Sigmoid colon (tissue), 7 donors: ENCODE measurements around the gene KCTD1. TPM values are rescaled to one million over a fixed set of nuclear protein-coding genes. Genes with fewer than 3 reads are reported as not detected.

Experiments used
- DNase-seq: peaks from one replicate; pipeline ENCODE4 v3.0.0-alpha.2; 2019
- H3K27ac ChIP-seq, 4 donors: fragments of 200-600 bp; sonication (generic); one replicate each; pipeline ENCODE4 v1.5.1; 2016 to 2019; ENCODE audit warnings: mild to moderate bottlenecking in 1 of 4
- H3K27me3 ChIP-seq, 3 donors: fragments of 200-600 bp; sonication (generic); one replicate each; pipeline ENCODE4 v1.5.1; 2019; ENCODE audit warnings: mild to moderate bottlenecking in 1 of 3
- H3K36me3 ChIP-seq, 4 donors: fragments of 200-600 bp; sonication (generic); one replicate each; pipeline ENCODE4 v1.5.1; 2016 to 2019
- H3K4me1 ChIP-seq, 4 donors: fragments of 200-600 bp; sonication (generic); one replicate each; pipeline ENCODE4 v1.5.1; 2017 to 2019
- H3K4me3 ChIP-seq, 4 donors: fragments of 200-600 bp; sonication (generic); one replicate each; pipeline ENCODE4 v1.5.1; 2017 to 2019; ENCODE audit warnings: mild to moderate bottlenecking in 2 of 4, moderate library complexity in 1 of 4
- H3K9me3 ChIP-seq, 4 donors: fragments of 200-600 bp in 3 of 4; sonication (generic) in 3 of 4; one replicate each; pipeline versions ENCODE4 v1.5.1 to v1.6.1; 2013 to 2019
- EP300 ChIP-seq, 4 donors: sonication (generic); formaldehyde crosslinking; IDR thresholded peaks; one replicate each; pipeline ENCODE4 v1.6.1; 2017; ENCODE audit warnings: antibody characterized with exemption in 4 of 4
- POLR2A ChIP-seq, 2 donors: fragments of 450-650 bp; IDR thresholded peaks; one replicate each; pipeline ENCODE4 v1.6.1; 2016; ENCODE audit warnings: antibody characterized with exemption in 2 of 2, mild to moderate bottlenecking in 2 of 2, moderate library complexity in 2 of 2
- POLR2AphosphoS5 ChIP-seq, 4 donors: sonication (generic); formaldehyde crosslinking; IDR thresholded peaks; one replicate each; pipeline ENCODE4 v1.6.1; 2017; ENCODE audit warnings: antibody characterized with exemption in 4 of 4
- WGBS, 2 donors: extraction: QIAGEN DNeasy Blood & Tissue Kit; methylation state at CpG; one replicate each; pipeline ENCODE4 v1.1.7; 2013; 5-methylcytosine and 5-hydroxymethylcytosine counted together
- intact Hi-C: fragments of 100-400 bp; cut with DNase I; formaldehyde crosslinking; loops from one replicate; pipeline ENCODE4 v1.15.1; 2023
- polyA plus RNA-seq, 3 donors: library from polyadenylated mRNA; stranded (reverse); fragments of 200-250 nt; gene quantifications; one replicate each; pipeline ENCODE4 v1.2.3, GENCODE V29; 2013
- total RNA-seq, 4 donors: library from RNA; depleted of rRNA; stranded (reverse); fragments of >200 nt; gene quantifications; one replicate each; pipeline ENCODE4 v1.1.0, GENCODE V29; 2016
- TF ChIP-seq, protein P1 (sequence below), 4 experiments: fragments of 450-650 bp in 3 of 4; fragments of 200-600 bp in 1 of 4; IDR thresholded peaks; one replicate each; pipeline ENCODE4 v1.5.1; 2016 to 2019; ENCODE audit warnings: antibody characterized with exemption in 4 of 4, mild to moderate bottlenecking in 3 of 4, moderate library complexity in 2 of 4
- donor health status: healthy with polysubstance abuse.
- donor health status: Bipolar disorder and iron deficiency.
- donor health status: healthy.

The KCTD1 gene
- total and polyA plus RNA-seq, 7 donors = 3.4 to 22.4 (median 10.9) TPM

DNA sequence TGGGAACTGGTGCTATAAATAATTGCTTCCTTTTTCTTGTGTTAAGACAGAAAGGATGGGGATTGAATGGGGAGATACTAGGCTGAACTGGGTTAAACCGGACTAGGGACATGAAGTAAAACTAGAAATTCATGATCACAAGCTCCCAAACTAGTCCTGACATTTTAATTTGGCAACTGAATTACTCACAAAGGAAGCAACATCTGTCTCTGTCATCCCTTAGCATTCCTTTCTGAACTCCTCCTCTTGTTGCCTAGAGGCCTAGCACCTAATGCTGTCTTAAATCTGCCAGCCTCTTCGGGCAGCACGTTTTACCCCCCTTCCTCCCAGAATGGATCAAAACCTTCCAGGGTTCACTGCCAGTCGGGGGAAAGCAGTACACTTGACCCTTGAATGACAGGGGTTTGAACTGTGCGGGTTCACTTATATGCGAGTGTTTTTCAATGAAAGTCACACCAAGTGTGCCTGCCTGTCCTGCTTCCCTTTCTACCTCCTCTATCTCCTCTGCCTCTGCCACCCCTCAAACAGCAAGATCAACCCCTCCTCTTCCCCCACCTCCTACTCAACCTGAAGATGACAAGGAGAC is 8.2 kb downstream of the KCTD1 start:
- TF ChIP-seq POLR2AphosphoS5 (IDR thresholded peaks at IDR 0.05) (no peak), EP300 (IDR thresholded peaks at IDR 0.05) (no peak), POLR2A (IDR thresholded peaks at IDR 0.05) (no peak)
- TF ChIP-seq, protein P1, sequence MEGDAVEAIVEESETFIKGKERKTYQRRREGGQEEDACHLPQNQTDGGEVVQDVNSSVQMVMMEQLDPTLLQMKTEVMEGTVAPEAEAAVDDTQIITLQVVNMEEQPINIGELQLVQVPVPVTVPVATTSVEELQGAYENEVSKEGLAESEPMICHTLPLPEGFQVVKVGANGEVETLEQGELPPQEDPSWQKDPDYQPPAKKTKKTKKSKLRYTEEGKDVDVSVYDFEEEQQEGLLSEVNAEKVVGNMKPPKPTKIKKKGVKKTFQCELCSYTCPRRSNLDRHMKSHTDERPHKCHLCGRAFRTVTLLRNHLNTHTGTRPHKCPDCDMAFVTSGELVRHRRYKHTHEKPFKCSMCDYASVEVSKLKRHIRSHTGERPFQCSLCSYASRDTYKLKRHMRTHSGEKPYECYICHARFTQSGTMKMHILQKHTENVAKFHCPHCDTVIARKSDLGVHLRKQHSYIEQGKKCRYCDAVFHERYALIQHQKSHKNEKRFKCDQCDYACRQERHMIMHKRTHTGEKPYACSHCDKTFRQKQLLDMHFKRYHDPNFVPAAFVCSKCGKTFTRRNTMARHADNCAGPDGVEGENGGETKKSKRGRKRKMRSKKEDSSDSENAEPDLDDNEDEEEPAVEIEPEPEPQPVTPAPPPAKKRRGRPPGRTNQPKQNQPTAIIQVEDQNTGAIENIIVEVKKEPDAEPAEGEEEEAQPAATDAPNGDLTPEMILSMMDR (IDR thresholded peaks at IDR 0.05) = no peak
- H3K27ac ChIP-seq = no peak overlapping the region
- H3K36me3 ChIP-seq = no peaks in the 10 kb centered on the region
- 77 to 87% methylated on average over 6 of the region's 6 CpGs for WGBS, 2 donors
- no peak for DNase-seq
- H3K27me3 ChIP-seq = no peaks in the 10 kb centered on the region
- peaks cover 0 to 17% (median 1%) of the 10 kb centered on the region in 4 donors for H3K4me1 ChIP-seq
- H3K4me3 ChIP-seq = no peak overlapping the region
- no peaks in the 10 kb centered on the region for H3K9me3 ChIP-seq
- intact Hi-C loops = loop anchor here (10.0 kb wide), 2 partner anchors 155 to 445 kb away; partner anchors contain the start of gene SS18

DNA sequence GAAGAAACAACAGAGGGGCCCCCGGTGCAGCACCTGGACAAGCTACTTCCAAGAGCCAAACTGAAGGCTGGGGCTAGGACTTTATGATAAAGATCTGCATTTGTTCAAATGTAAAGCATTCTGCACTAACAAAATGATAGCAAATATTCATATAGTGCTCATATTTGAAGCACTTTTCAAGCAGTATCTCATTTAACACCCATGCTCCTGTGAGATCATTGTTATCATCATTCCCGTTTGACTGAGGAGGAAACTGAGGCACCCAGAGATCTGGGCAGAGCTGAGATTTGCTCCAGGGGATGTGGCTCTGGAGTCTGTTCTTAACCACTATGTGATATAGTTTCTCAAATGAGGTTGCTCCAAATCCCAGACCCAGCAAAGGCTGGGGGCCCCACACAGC is 9.8 kb downstream of the KCTD1 start:
- Histone ChIP-seq H3K9me3 (no peaks in the 10 kb centered on the region), H3K27me3 (no peaks in the 10 kb centered on the region), H3K4me3 (no peak overlapping the region), H3K4me1 (peaks cover 0 to 9% (median 0%) of the 10 kb centered on the region in 4 donors), H3K27ac (no peak overlapping the region), H3K36me3 (no peaks in the 10 kb centered on the region)
- WGBS, 2 donors = 89% methylated on average over 2 of the region's 2 CpGs
- no peak for TF ChIP-seq POLR2AphosphoS5 (IDR thresholded peaks at IDR 0.05)
- TF ChIP-seq EP300 (IDR thresholded peaks at IDR 0.05) = no peak
- TF ChIP-seq, protein P1 (IDR thresholded peaks at IDR 0.05) = no peak
- TF ChIP-seq POLR2A (IDR thresholded peaks at IDR 0.05) = no peak
- DNase-seq = no peak
- intact Hi-C loops = no loop called here

DNA sequence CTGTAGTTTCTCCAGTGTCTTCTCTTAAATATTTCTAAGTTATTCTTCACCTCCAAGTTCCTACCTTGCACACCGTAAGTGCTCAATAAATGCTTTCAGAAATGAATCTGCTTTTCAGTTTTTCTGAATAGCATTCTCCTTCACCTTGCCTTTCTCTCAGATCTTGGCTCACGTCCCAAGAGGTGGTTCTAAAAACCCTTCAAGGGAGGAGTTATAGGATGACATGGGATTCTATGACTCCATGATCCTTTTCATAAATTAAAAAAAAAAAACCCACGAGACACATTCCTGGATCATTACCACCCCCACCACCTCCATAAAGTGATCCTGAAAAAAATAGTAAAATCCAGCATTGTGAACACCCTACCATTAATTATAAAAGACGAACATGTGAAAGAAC is 11.7 kb downstream of the KCTD1 start:
- TF ChIP-seq, protein P1 (IDR thresholded peaks at IDR 0.05) = no peak
- TF ChIP-seq EP300 (IDR thresholded peaks at IDR 0.05) (no peak), POLR2AphosphoS5 (IDR thresholded peaks at IDR 0.05) (no peak), POLR2A (IDR thresholded peaks at IDR 0.05) (no peak)
- WGBS, 2 donors = 91% methylated on average over 4 of the region's 4 CpGs
- no peak for DNase-seq
- H3K27ac ChIP-seq = no peak overlapping the region
- no peak overlapping the region for H3K4me3 ChIP-seq
- no peaks in the 10 kb centered on the region for H3K9me3 ChIP-seq
- no peaks in the 10 kb centered on the region for H3K36me3 ChIP-seq
- no peaks in the 10 kb centered on the region for H3K27me3 ChIP-seq
- intact Hi-C loops = no loop called here
- peaks cover 0 to 9% (median 0%) of the 10 kb centered on the region in 4 donors for H3K4me1 ChIP-seq

DNA sequence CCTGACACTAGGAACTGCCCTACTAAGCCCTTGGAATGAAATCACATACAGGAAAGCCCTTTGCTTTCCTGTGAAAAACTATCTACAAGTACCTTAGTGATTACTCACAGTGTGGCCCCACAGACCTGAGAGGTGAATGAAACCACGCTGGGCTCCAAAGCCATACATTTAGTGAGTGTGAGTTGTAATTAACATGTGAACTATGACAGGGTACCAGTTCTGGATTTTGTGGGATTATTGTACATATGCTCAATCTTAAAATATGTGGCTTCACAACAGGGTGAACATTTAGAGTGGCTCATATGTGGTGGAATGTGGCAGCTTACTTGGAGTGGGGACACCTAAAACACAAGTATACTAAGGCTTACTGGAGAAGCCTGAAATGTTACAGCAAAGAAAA is 12.3 kb downstream of the KCTD1 start:
- H3K27me3 ChIP-seq = no peaks in the 10 kb centered on the region
- DNase-seq = no peak
- H3K36me3 ChIP-seq = no peaks in the 10 kb centered on the region
- no peaks in the 10 kb centered on the region for H3K9me3 ChIP-seq
- peaks cover 0 to 9% (median 0%) of the 10 kb centered on the region in 4 donors for H3K4me1 ChIP-seq
- 86 to 94% methylated on average over 1 of the region's 1 CpG for WGBS, 2 donors
- no peak overlapping the region for H3K27ac ChIP-seq
- no peak overlapping the region for H3K4me3 ChIP-seq
- intact Hi-C loops = no loop called here
- TF ChIP-seq, protein P1 (IDR thresholded peaks at IDR 0.05) = no peak

DNA sequence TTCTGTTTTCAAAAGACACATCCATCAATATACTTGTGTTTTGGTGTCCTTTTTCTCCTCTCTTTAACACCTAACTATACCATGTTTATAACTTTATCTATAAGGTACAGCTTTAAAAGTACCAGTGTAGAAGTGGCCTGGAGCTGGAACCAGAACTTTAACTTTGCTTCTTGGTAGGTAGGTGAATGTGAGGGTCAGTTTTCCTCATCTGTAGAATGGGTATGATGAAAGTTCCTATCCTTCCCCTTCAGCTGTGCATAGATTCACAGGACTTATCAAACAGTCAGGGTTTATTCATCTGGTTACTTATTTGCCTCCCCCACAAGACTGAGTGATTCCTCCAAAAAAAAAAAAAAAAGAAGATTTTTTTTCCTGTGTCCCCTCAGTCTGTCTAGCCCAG is 12.7 kb downstream of the KCTD1 start:
- Histone ChIP-seq H3K4me1 (peaks cover 0 to 9% (median 0%) of the 10 kb centered on the region in 4 donors), H3K27ac (no peak overlapping the region), H3K9me3 (no peaks in the 10 kb centered on the region), H3K27me3 (no peaks in the 10 kb centered on the region), H3K36me3 (no peaks in the 10 kb centered on the region), H3K4me3 (no peak overlapping the region)
- TF ChIP-seq POLR2AphosphoS5 (IDR thresholded peaks at IDR 0.05) (no peak), EP300 (IDR thresholded peaks at IDR 0.05) (no peak), POLR2A (IDR thresholded peaks at IDR 0.05) (no peak)
- TF ChIP-seq, protein P1 (IDR thresholded peaks at IDR 0.05) = no peak
- DNase-seq = no peak
- intact Hi-C loops = no loop called here
